NCI-H1436 (cell line): ENCODE data around the gene BRWD1.

Source experiments
- DNase-seq: peaks from one replicate; lab custom pipeline; 2025; lab: John Stamatoyannopoulos, UW

The BRWD1 gene

GRCh38 chr21:39134288-39134810 is 179.1 kb downstream of the BRWD1 start:
- DNase-seq, result no peak
